B cell (primary cell): ENCODE measurements around the gene NAIF1. TPM values are rescaled to one million over a fixed set of nuclear protein-coding genes. Genes with fewer than 3 reads are reported as not detected.

Experiments used
- ATAC-seq: fragments of 200-7000 bp; cut with Tn5 transposase; one replicate; pipeline ENCODE4 v1.10.0; 2021; ENCODE audit warnings: low read depth, mild to moderate bottlenecking, moderate number of reproducible peaks, moderate library complexity
- CTCF ChIA-PET: fragments of 350-600 bp; sonication (Branson Sonifier 250); formaldehyde crosslinking; loops from one replicate; lab custom pipeline; 2021; ENCODE audit warnings: antibody characterized with exemption, inconsistent platforms; lab: Charles Lee
- POLR2A ChIA-PET: fragments of 350-600 bp; sonication (Branson Sonifier 250); formaldehyde crosslinking; loops from one replicate; lab custom pipeline; 2021; ENCODE audit warnings: antibody characterized with exemption; lab: Charles Lee
- DNase-seq: peaks from one replicate; pipeline ENCODE4 v3.0.0; 2013
- H2AFZ ChIP-seq: 2 replicates; pipeline ENCODE4 v1.6.1; 2012; ENCODE audit warnings: mild to moderate bottlenecking, low read depth, low read length; ENCODE audit not compliant: insufficient read depth, poor library complexity, severe bottlenecking
- H3K27ac ChIP-seq, 2 donors: 1 replicate in 1 of 2; 2 replicates in 1 of 2; pipeline ENCODE4 v1.5.1; 2012 to 2013; ENCODE audit warnings: low read length in 2 of 2, mild to moderate bottlenecking in 2 of 2, moderate library complexity in 1 of 2
- H3K27me3 ChIP-seq, 4 experiments: fragments of 200-600 bp in 1 of 4; sonication (generic) in 1 of 4; replicated peaks in 1 of 4; 1 replicate in 2 of 4; 2 replicates in 2 of 4; pipeline versions ENCODE4 v1.6.1 to v1.7.0; 2013 to 2016; ENCODE audit warnings: low read length in 3 of 4, mild to moderate bottlenecking in 2 of 4, mixed read lengths in 1 of 4, moderate library complexity in 1 of 4; ENCODE audit not compliant: insufficient read depth in 4 of 4, control insufficient read depth in 3 of 4; ENCODE audit errors: control extremely low read depth in 1 of 4
- H3K36me3 ChIP-seq, 2 experiments: replicated peaks in 1 of 2; 1 replicate in 1 of 2; 2 replicates in 1 of 2; pipeline versions ENCODE4 v1.6.1 to v1.7.1; 2013; ENCODE audit warnings: low read length in 1 of 2; ENCODE audit not compliant: insufficient read depth in 2 of 2, control insufficient read depth in 1 of 2; ENCODE audit errors: control extremely low read depth in 1 of 2, extremely low read depth in 1 of 2
- H3K4me1 ChIP-seq, 2 donors: fragments of 200-600 bp in 1 of 2; sonication (generic) in 1 of 2; 1 replicate in 1 of 2; 2 replicates in 1 of 2; pipeline versions ENCODE4 v1.5.1 to v1.6.1; 2013 to 2017; ENCODE audit warnings: low read length in 2 of 2; ENCODE audit not compliant: control insufficient read depth in 2 of 2, insufficient read depth in 2 of 2
- H3K4me2 ChIP-seq: replicated peaks from 2 replicates; pipeline ENCODE3; 2012; ENCODE audit warnings: mild to moderate bottlenecking, low read depth, low read length; ENCODE audit not compliant: poor library complexity, severe bottlenecking
- H3K4me3 ChIP-seq, 5 experiments: fragments of 200-600 bp in 1 of 5; sonication (generic) in 1 of 5; 1 replicate in 3 of 5; 2 replicates in 2 of 5; pipeline versions ENCODE4 v1.5.1 to v1.7.0; 2011 to 2016; ENCODE audit warnings: low read length in 4 of 5, mild to moderate bottlenecking in 4 of 5, low read depth in 2 of 5, control low read depth in 1 of 5, moderate library complexity in 1 of 5; ENCODE audit not compliant: insufficient read depth in 1 of 5; ENCODE audit errors: control extremely low read depth in 1 of 5, extremely low read depth in 1 of 5
- H3K79me2 ChIP-seq: fragments of 200-600 bp; sonication (generic); one replicate; pipeline ENCODE4 v1.6.0; 2016; ENCODE audit warnings: low read length; ENCODE audit not compliant: control insufficient read depth, insufficient read depth
- H3K9ac ChIP-seq: fragments of 200-600 bp; sonication (generic); 2 replicates; pipeline ENCODE4 v1.6.1; 2017; ENCODE audit warnings: mild to moderate bottlenecking, low read length, moderate library complexity
- H3K9me3 ChIP-seq, 3 donors: one replicate each; pipeline versions ENCODE4 v1.6.1 to v1.7.1; 2013; ENCODE audit warnings: low read length in 2 of 3; ENCODE audit not compliant: control insufficient read depth in 2 of 3, insufficient read depth in 1 of 3; ENCODE audit errors: control extremely low read depth in 1 of 3
- H4K20me1 ChIP-seq: 2 replicates; pipeline ENCODE4 v1.6.0; 2012; ENCODE audit warnings: mild to moderate bottlenecking, low read length; ENCODE audit not compliant: insufficient read depth, control insufficient read depth, poor library complexity, severe bottlenecking
- H3K27ac Mint-ChIP-seq: one replicate; pipeline ENCODE4 v1.8.0; 2021; ENCODE audit warnings: mixed read lengths
- H3K27me3 Mint-ChIP-seq: one replicate; pipeline ENCODE4 v1.8.0; 2021; ENCODE audit warnings: mixed read lengths
- H3K4me1 Mint-ChIP-seq: one replicate; pipeline ENCODE4 v1.8.0; 2021; ENCODE audit warnings: mixed read lengths
- H3K4me3 Mint-ChIP-seq: one replicate; pipeline ENCODE4 v1.8.0; 2021; ENCODE audit warnings: mixed read lengths
- H3K9me3 Mint-ChIP-seq: one replicate; pipeline ENCODE4 v1.8.0; 2022; ENCODE audit warnings: mixed read lengths; ENCODE audit not compliant: insufficient read depth
- CTCF ChIP-seq: fragments of 200-600 bp; IDR thresholded peaks from one replicate; pipeline ENCODE4 v1.8.0; 2022; ENCODE audit warnings: antibody characterized with exemption, mild to moderate bottlenecking
- EZH2 ChIP-seq: IDR thresholded peaks from 2 replicates; pipeline ENCODE4 v1.6.1; 2012; ENCODE audit warnings: borderline replicate concordance, low read depth, mild to moderate bottlenecking, moderate library complexity, low read length; ENCODE audit not compliant: insufficient read depth, poor library complexity, severe bottlenecking
- WGBS: methylation state at CpG from one replicate; pipeline ENCODE4 v1.1.5; 2013; ENCODE audit warnings: missing lambda C conversion rate; ENCODE audit not compliant: insufficient coverage; 5-methylcytosine and 5-hydroxymethylcytosine counted together
- intact Hi-C: fragments of 100-400 bp; cut with micrococcal nuclease; formaldehyde crosslinking; loops from one replicate; pipeline ENCODE4 v1.10.0; 2022
- polyA plus RNA-seq: library from polyadenylated mRNA; depleted of rRNA; stranded (reverse); fragments of >200 nt; gene quantifications from 2 replicates; pipeline ENCODE4 v1.2.3, GENCODE V29; 2012
- total RNA-seq, 2 donors: library from RNA; stranded (reverse); fragments of 120-200 nt in 1 of 2; gene quantifications; 1 replicate in 1 of 2; 2 replicates in 1 of 2; pipeline versions ENCODE4 v1.2.3 to v1.2.4, GENCODE V29; 2013 to 2022

Gene NAIF1
- total and polyA plus RNA-seq, 2 donors (not counting 1 experiment from before 2014, with no cell fraction given): 11.4 to 16.6 TPM

DNA sequence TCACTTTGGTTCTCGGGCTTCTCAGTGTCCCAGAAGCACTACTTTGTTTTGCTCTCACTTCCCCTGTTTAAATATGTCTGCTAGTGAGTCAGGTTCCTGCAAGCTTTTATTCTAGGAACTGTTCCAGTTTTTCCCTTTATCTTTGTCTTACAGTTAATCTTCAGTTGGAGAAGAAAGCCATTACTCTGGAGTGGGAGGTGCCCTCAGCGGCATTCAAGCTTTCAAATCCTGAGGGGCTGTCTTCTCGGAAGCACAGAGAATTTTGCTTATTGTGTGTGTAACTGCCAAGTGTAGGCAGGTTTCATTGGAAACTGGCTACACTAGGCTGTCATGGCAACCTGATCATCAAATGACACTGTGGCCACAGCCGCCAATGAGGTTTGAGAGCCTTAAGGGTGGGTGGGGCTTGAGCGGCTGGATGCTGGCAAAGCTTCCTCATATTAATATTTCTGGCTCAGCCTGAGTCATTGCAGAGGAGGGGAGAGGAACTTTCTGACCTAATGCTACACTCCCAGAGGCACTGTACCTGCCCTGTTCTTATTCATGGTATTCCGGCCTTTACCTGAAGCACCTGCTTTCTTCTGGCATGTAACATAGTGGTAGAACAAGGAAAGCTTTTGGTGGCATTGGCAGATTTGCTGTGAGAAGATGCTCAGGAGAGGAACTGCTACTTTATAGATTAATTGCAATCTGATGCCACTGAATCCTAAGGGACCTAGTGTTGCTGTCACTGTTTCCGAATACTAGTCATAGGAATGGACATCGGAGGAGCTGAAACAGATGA lies 27.2 kb upstream of the NAIF1 start:
- peak overlapping the region; percentile 59 for H3K4me2 ChIP-seq
- peak overlapping the region; percentile 75 to 94 for H3K27ac ChIP-seq
- intact Hi-C loops: loop anchor here (1.0 kb wide), 3 partner anchors 22 to 27 kb away; partner anchors contain the start of gene NAIF1
- peak overlapping the region; percentile 83 for H3K4me3 Mint-ChIP-seq
- ChIA-PET CTCF (interaction anchor here (0.9 to 5.7 kb wide), 6 partner anchors 10 to 151 kb away, joined by 3 to 44 read pairs (median 7); no protein-coding TSS in a partner anchor), POLR2A (interaction anchor here (0.5 to 1.3 kb wide), 3 partner anchors 21 to 191 kb away, joined by 3 to 5 read pairs (median 5); no protein-coding TSS in a partner anchor)
- peaks cover 0 to 4% of the 10 kb centered on the region in 2 experiments for H3K36me3 ChIP-seq
- peaks cover 74% of the 10 kb centered on the region for H3K79me2 ChIP-seq
- peaks cover 43% of the 10 kb centered on the region for H3K4me1 Mint-ChIP-seq
- H3K9me3 ChIP-seq: no peaks in the 10 kb centered on the region
- H3K9ac ChIP-seq: peak overlapping the region; percentile 28
- no peaks in the 10 kb centered on the region for H3K9me3 Mint-ChIP-seq
- H3K27ac Mint-ChIP-seq: peak overlapping the region; percentile 98
- ATAC-seq (peak; percentile 93), DNase-seq (peak; percentile 92)
- peak overlapping the region in 1 of 5 experiments; percentile 6 for H3K4me3 ChIP-seq
- H2AFZ ChIP-seq: no peak overlapping the region
- no peaks in the 10 kb centered on the region for H3K27me3 Mint-ChIP-seq
- peaks cover 65% of the 10 kb centered on the region for H4K20me1 ChIP-seq
- peaks cover 31 to 43% of the 10 kb centered on the region in 2 donors for H3K4me1 ChIP-seq
- no peaks in the 10 kb centered on the region for H3K27me3 ChIP-seq
- 48% methylated on average over 4 of the region's 8 CpGs for WGBS
- no peak for TF ChIP-seq EZH2
- TF ChIP-seq CTCF: no peak

DNA sequence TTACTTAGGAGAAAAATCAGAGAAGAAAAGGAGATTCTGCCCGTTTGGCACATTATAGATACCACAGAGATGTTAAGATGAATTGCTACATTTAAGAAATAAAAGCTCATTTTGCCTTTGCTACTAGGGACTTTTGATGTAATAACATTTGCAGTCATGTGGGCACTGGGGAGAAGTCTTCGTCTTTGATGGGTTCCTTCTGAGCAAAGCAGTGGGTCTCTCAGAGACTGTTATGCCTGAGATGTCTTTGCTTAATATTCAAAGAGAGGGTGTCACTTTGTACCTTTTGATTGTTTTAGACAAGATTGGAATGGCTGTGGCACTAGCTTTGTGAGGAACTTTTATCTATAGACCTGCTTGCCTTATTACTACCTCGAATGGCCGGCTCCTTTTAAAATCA lies 25.9 kb upstream of the NAIF1 start:
- H3K9me3 Mint-ChIP-seq: no peaks in the 10 kb centered on the region
- Histone ChIP-seq H3K4me2 (peak overlapping the region; percentile 59), H3K27me3 (no peaks in the 10 kb centered on the region), H3K4me1 (peaks cover 31 to 42% of the 10 kb centered on the region in 2 donors), H3K9ac (peak overlapping the region; percentile 28), H3K36me3 (peaks cover 2 to 4% of the 10 kb centered on the region in 2 experiments), H3K9me3 (no peaks in the 10 kb centered on the region), H4K20me1 (peaks cover 63% of the 10 kb centered on the region), H2AFZ (no peak overlapping the region), H3K79me2 (peaks cover 74% of the 10 kb centered on the region), H3K27ac (peak overlapping the region; percentile 75 to 94), H3K4me3 (no peak overlapping the region)
- WGBS: 37% methylated on average over 3 of the region's 4 CpGs
- ATAC-seq: no peak
- ChIA-PET CTCF (interaction anchor here (1.0 to 5.7 kb wide), 5 partner anchors 9 to 150 kb away, joined by 3 to 44 read pairs (median 7); partner anchors contain the start of gene SLC25A25), POLR2A (interaction anchor here (1.2 kb wide), 1 partner anchor 22 kb away, joined by 4 read pairs; no protein-coding TSS in a partner anchor)
- peak overlapping the region; percentile 49 for H3K4me3 Mint-ChIP-seq
- H3K27me3 Mint-ChIP-seq: no peaks in the 10 kb centered on the region
- intact Hi-C loops: no loop called here
- TF ChIP-seq EZH2 (no peak), CTCF (no peak)
- peak overlapping the region; percentile 98 for H3K27ac Mint-ChIP-seq
- DNase-seq: no peak
- H3K4me1 Mint-ChIP-seq: peaks cover 41% of the 10 kb centered on the region
